Right lobe of liver (tissue), 6 donors: Measurements from ENCODE around the gene DAPK1. TPM values are rescaled to one million over a fixed set of nuclear protein-coding genes. Genes with fewer than 3 reads are reported as not detected.

Source experiments
- ATAC-seq, 4 donors: fragments of 200-7000 bp; cut with Tn5 transposase; one replicate each; pipeline ENCODE4 v1.9.1; 2020; ENCODE audit warnings: mild to moderate bottlenecking in 4 of 4, moderate library complexity in 4 of 4
- DNase-seq, 3 donors: peaks; one replicate each; pipeline ENCODE4 v3.0.0-alpha.2; 2020
- H3K27ac ChIP-seq, 3 donors: fragments of 200-600 bp; one replicate each; pipeline ENCODE4 v1.8.0; 2022
- H3K27me3 ChIP-seq, 2 donors: fragments of 200-600 bp; one replicate each; pipeline ENCODE4 v1.8.0; 2022
- H3K36me3 ChIP-seq, 4 donors: fragments of 200-600 bp; sonication (generic) in 1 of 4; one replicate each; pipeline versions ENCODE4 v1.5.1 to v1.8.0; 2017 to 2022; ENCODE audit warnings: control low read depth in 1 of 4
- H3K4me1 ChIP-seq, 4 donors: fragments of 200-600 bp; sonication (generic) in 1 of 4; one replicate each; pipeline versions ENCODE4 v1.5.1 to v1.8.0; 2017 to 2022; ENCODE audit warnings: control low read depth in 1 of 4
- H3K4me3 ChIP-seq, 3 donors: fragments of 200-600 bp; one replicate each; pipeline ENCODE4 v1.8.0; 2022
- H3K9me3 ChIP-seq, 4 donors: fragments of 200-600 bp; sonication (generic) in 1 of 4; one replicate each; pipeline versions ENCODE4 v1.5.1 to v1.8.0; 2017 to 2022; ENCODE audit warnings: control low read depth in 1 of 4
- CTCF ChIP-seq, 4 donors: fragments of 200-600 bp in 3 of 4; fragments of 450-650 bp in 1 of 4; IDR thresholded peaks; one replicate each; pipeline versions ENCODE4 v1.5.1 to v1.8.0; 2016 to 2022; ENCODE audit warnings: antibody characterized with exemption in 4 of 4, mild to moderate bottlenecking in 2 of 4
- POLR2A ChIP-seq: fragments of 450-650 bp; IDR thresholded peaks from one replicate; pipeline ENCODE4 v1.6.1; 2017; ENCODE audit warnings: antibody characterized with exemption, mild to moderate bottlenecking
- WGBS: methylation state at CpG from one replicate; pipeline ENCODE4 v1.1.6; 2018; ENCODE audit warnings: low coverage, low lambda C conversion rate; ENCODE audit not compliant: insufficient coverage; ENCODE audit errors: missing lambda C conversion rate; 5-methylcytosine and 5-hydroxymethylcytosine counted together
- intact Hi-C, 2 donors: fragments of 100-400 bp; cut with DNase I; formaldehyde crosslinking; loops; one replicate each; pipeline versions ENCODE4 v1.11.2 to v1.14.1; 2022
- small RNA-seq, 2 experiments: library from RNA; depleted of rRNA; stranded (forward); fragments of <200 nt; gene quantifications; one replicate each; pipeline ENCODE3, GENCODE V24; 2016
- total RNA-seq, 6 experiments: library from RNA; depleted of rRNA in 2 of 6; stranded (reverse); fragments of >200 nt in 2 of 6; fragmentation: NEBNext Ultra II Directional in 3 of 6; extraction: Animal tissue kit (Norgen Biotek cat#: 25700) in 3 of 6; gene quantifications; one replicate each; pipeline versions ENCODE4 v1.1.0 to v1.2.4, GENCODE V29; 2016 to 2023
- donor health status: DM: no; HTN: yes; CAD: no.
- donor health status: DM: no; HTN: no; CAD: no.
- donor health status: DM: no; HTN: no; CAD: no.
- donor health status: DM: no; HTN: yes; CAD: no.
- donor health status: DM: no; HTN: yes; CAD: no.

The DAPK1 gene
- total RNA-seq, 6 experiments from 2014 or later, result 17.4 to 55.0 (median 33.9) TPM

DNA sequence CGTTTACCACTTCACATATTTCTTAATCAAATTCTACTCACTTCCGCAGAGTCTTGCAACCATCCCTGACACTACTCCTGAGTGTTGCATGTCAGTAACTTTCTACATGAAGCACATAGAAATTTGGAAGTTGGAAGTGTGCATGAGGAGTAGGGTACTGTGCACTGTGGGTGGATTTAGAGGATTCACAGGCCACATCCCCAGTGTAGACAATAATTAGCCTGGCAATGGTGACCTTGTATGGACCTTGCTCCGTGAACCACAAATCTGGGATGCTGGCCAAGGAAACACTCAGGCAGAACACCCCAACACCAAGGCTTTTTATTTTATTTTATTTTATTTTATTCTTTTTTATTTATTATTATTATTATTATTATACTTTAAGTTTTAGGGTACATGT, 253.8 kb downstream of the DAPK1 start:
- Histone ChIP-seq H3K27me3 (no peaks in the 10 kb centered on the region), H3K36me3 (no peaks in the 10 kb centered on the region), H3K4me1 (peaks cover 0 to 16% (median 5%) of the 10 kb centered on the region in 4 donors), H3K9me3 (no peaks in the 10 kb centered on the region), H3K4me3 (no peak overlapping the region), H3K27ac (peak overlapping the region in 2 of 3 donors; percentile 53 to 58)
- intact Hi-C loops, result no loop called here
- ATAC-seq, result peak; percentile 94 to 97 (median 95)
- DNase-seq, result peak in 2 of 3 donors; percentile 49 to 84
- WGBS, result 22% methylated on average over 3 of the region's 3 CpGs
- TF ChIP-seq CTCF (IDR thresholded peaks at IDR 0.05) (no peak), POLR2A (peak; percentile 48)

DNA sequence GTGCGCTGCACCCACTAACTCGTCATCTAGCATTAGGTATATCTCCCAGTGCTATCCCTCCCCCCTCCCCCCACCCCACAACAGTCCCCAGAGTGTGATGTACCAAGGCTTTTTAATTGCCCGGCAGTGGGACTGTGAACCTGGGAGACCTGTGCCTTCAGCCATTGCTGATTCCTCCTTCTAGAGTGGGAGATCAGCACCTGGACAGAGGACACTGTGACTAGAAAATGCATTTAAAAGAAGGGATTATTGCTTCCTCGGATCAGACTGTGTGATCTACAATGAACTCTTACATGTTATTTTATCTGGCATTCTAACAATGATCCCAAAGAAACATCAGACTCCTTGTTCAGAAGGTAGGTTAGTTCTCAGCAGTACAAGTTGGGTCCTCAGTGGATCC, 254.2 kb downstream of the DAPK1 start:
- WGBS, result 26% methylated on average over 4 of the region's 4 CpGs
- H3K4me3 ChIP-seq, result no peak overlapping the region
- DNase-seq (no peak), ATAC-seq (peak; percentile 51 to 64 (median 58))
- intact Hi-C loops, result no loop called here
- no peaks in the 10 kb centered on the region for H3K27me3 ChIP-seq
- H3K36me3 ChIP-seq, result no peaks in the 10 kb centered on the region
- peak overlapping the region in 2 of 3 donors; percentile 53 to 58 for H3K27ac ChIP-seq
- H3K4me1 ChIP-seq, result peaks cover 0 to 16% (median 5%) of the 10 kb centered on the region in 4 donors
- TF ChIP-seq POLR2A, result no peak
- TF ChIP-seq CTCF (IDR thresholded peaks at IDR 0.05), result no peak
- no peaks in the 10 kb centered on the region for H3K9me3 ChIP-seq

GRCh38 chr9:87753313-87753712, 255.6 kb downstream of the DAPK1 start:
- ATAC-seq (no peak), DNase-seq (no peak)
- H3K4me3 ChIP-seq, result no peak overlapping the region
- WGBS, result 58% methylated on average over 2 of the region's 2 CpGs
- H3K27me3 ChIP-seq, result no peaks in the 10 kb centered on the region
- H3K36me3 ChIP-seq, result no peaks in the 10 kb centered on the region
- intact Hi-C loops, result no loop called here
- no peak overlapping the region for H3K27ac ChIP-seq
- TF ChIP-seq POLR2A (no peak), CTCF (IDR thresholded peaks at IDR 0.05) (no peak)
- peaks cover 0 to 16% (median 5%) of the 10 kb centered on the region in 4 donors for H3K4me1 ChIP-seq
- no peaks in the 10 kb centered on the region for H3K9me3 ChIP-seq

Small RNA genes lying within 50 kb of the gene (small RNA-seq; reads per million reads assigned to genes)
- gene AL161787.1, result 0 to 1.7 reads per million in 2 experiments

Other genes with a start within 250 kb of the DAPK1 start
- 100 to 1,000 TPM; 135 to 221 (median 164) TPM for gene CTSL, start 228.3 kb downstream of the DAPK1 start, total RNA-seq